GM10266 (cell line): ENCODE measurements around the gene SLC4A2.

Source experiments
- DNase-seq: peaks from one replicate; pipeline ENCODE4 v3.0.0; 2012; ENCODE audit errors: extremely low spot score
- CTCF ChIP-seq: IDR thresholded peaks from 2 replicates; pipeline ENCODE4 v1.5.1; 2012; ENCODE audit warnings: mild to moderate bottlenecking, low read depth; ENCODE audit not compliant: control insufficient read depth, insufficient read depth; ENCODE audit errors: missing control alignments

The SLC4A2 gene

GRCh38 chr7:151085691-151086620 is 26.6 kb downstream of the SLC4A2 start, which contains the start of gene AGAP3:
TSS of gene AGAP3 (plus strand) at chr7:151086475. CDS start at chr7:151086742, 267 bp downstream.
- no peak for TF ChIP-seq CTCF
- peak; percentile 96 for DNase-seq

GRCh38 chr7:151086802-151087244 is 27.4 kb downstream of the SLC4A2 start:
- no peak for DNase-seq
- TF ChIP-seq CTCF, result no peak

GRCh38 chr7:151087245-151088018 is 28.0 kb downstream of the SLC4A2 start:
- DNase-seq, result peak; percentile 73

DNA sequence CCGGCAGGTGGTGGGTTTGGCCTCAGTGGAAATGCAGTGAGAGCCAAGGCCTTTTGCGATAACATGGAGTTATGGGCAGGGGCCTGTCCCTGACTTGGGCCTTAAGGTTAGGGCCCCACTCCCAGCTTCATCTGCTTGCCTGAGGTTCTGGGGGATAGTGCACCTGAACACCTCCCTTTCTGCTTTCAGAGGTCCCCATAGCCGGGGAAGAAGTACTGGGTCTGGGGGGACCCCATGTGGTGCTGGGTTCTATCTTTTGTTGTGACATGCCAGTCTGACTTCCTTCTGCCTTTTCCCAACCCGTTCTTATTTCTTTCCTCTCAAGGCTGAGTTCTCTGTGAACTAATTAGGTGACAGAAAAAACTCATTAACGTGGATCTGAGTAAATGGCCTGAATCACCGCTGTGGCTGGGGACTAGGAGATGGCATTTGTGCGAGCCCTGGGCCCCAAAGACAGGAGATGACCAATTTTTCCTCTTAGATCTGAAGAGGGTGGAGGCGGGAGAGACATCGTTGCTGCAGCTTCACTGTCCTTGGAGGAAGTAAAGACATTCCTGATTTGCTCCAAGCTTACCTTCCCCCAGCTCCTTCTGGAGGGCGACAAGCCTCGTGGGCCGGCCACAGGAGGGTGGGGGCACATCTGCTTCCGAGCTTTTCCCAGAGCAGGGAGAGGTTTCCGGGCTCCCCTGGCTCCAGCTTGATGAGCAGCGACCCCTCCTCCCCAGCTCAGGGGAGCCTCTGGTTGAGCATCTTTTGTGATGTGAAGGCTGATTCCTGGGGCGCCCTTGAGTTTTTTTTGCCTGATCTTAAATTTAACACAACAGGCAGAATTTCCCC is 28.8 kb downstream of the SLC4A2 start:
- DNase-seq, result no peak
- no peak for TF ChIP-seq CTCF

More at GRCh38 chr7:151087245-151088018, 28.0 kb downstream of the SLC4A2 start:
- peak; percentile 67 for TF ChIP-seq CTCF

GRCh38 chr7:151088856-151089699 is 29.7 kb downstream of the SLC4A2 start:
- DNase-seq, result no peak
- no peak for TF ChIP-seq CTCF
